LNCaP clone FGC (cell line): ENCODE results near the gene TRPM4.

Source experiments
- DNase-seq: peaks from one replicate; pipeline ENCODE4 v3.0.0-alpha.2; 2011; ENCODE audit warnings: low read depth
- H3K4me3 ChIP-seq: 2 replicates; pipeline ENCODE4 v1.5.1; 2011; ENCODE audit warnings: mild to moderate bottlenecking, low read depth, low read length, control low read depth
- CTCF ChIP-seq: IDR thresholded peaks from 2 replicates; pipeline ENCODE4 v1.5.1; 2012; ENCODE audit warnings: mild to moderate bottlenecking; ENCODE audit not compliant: control insufficient read depth, insufficient read depth; ENCODE audit errors: extremely low read depth

Gene TRPM4

GRCh38 chr19:49212016-49212701, 54.6 kb downstream of the TRPM4 start:
- TF ChIP-seq CTCF: no peak
- no peak for DNase-seq

GRCh38 chr19:49213791-49214190, 56.2 kb downstream of the TRPM4 start:
- no peak for DNase-seq
- peak; percentile 25; the same call in 1 of the 2 replicates for TF ChIP-seq CTCF
- H3K4me3 ChIP-seq: no peak overlapping the region

More at GRCh38 chr19:49212016-49212701, 54.6 kb downstream of the TRPM4 start:
- no peak overlapping the region for H3K4me3 ChIP-seq

- DNase-seq: no peak
- H3K4me3 ChIP-seq: no peak overlapping the region
- no peak for TF ChIP-seq CTCF
Observed at GRCh38 chr19:49214701-49215100, 57.1 kb downstream of the TRPM4 start.

GRCh38 chr19:49216071-49216470, 58.5 kb downstream of the TRPM4 start:
- no peak for DNase-seq
- no peak for TF ChIP-seq CTCF
- no peak overlapping the region for H3K4me3 ChIP-seq

GRCh38 chr19:49217382-49217781, 59.8 kb downstream of the TRPM4 start:
- no peak for TF ChIP-seq CTCF
- H3K4me3 ChIP-seq: no peak overlapping the region
- DNase-seq: no peak

GRCh38 chr19:49222011-49222410, 64.4 kb downstream of the TRPM4 start:
- DNase-seq: no peak
- no peak for TF ChIP-seq CTCF
- H3K4me3 ChIP-seq: no peak overlapping the region

GRCh38 chr19:49222528-49222927, 64.9 kb downstream of the TRPM4 start:
- no peak for TF ChIP-seq CTCF
- DNase-seq: no peak

More at GRCh38 chr19:49222528-49222927, 64.9 kb downstream of the TRPM4 start:
- no peak overlapping the region for H3K4me3 ChIP-seq
